Naive thymus-derived CD4-positive, alpha-beta T cell (primary cell): ENCODE measurements around the gene BBS9. TPM values are rescaled to one million over a fixed set of nuclear protein-coding genes. Genes with fewer than 3 reads are reported as not detected.

Source experiments
- ATAC-seq: fragments of 150-1000 bp; cut with Tn5 transposase; 2 replicates; pipeline ENCODE4 v1.10.0; 2021; ENCODE audit warnings: mild to moderate bottlenecking, moderate library complexity
- CTCF ChIA-PET: fragments of 350-600 bp; sonication (Branson Sonifier 250); formaldehyde crosslinking; loops from one replicate; lab custom pipeline; 2021; ENCODE audit warnings: antibody characterized with exemption; lab: Charles Lee
- POLR2A ChIA-PET: fragments of 350-600 bp; sonication (Branson Sonifier 250); formaldehyde crosslinking; loops from one replicate; lab custom pipeline; 2021; ENCODE audit warnings: antibody characterized with exemption, inconsistent platforms; lab: Charles Lee
- DNase-seq, 9 donors: peaks; one replicate each; pipeline versions ENCODE4 v3.0.0 to v3.0.0-alpha.2; 2020 to 2022; ENCODE audit warnings: mixed read lengths in 1 of 9
- H3K27ac ChIP-seq: one replicate; pipeline ENCODE4 v1.7.0; 2013; ENCODE audit warnings: mild to moderate bottlenecking, low read depth, low read length, moderate library complexity
- H3K27me3 ChIP-seq, 2 donors: one replicate each; pipeline ENCODE4 v1.7.0; 2013; ENCODE audit warnings: low read length in 2 of 2, mild to moderate bottlenecking in 2 of 2, moderate library complexity in 2 of 2; ENCODE audit not compliant: control insufficient read depth in 2 of 2, insufficient read depth in 2 of 2
- H3K36me3 ChIP-seq, 3 experiments: 1 replicate in 2 of 3; 2 replicates in 1 of 3; pipeline ENCODE4 v1.7.0; 2013; ENCODE audit warnings: low read length in 3 of 3, mild to moderate bottlenecking in 3 of 3, moderate library complexity in 1 of 3; ENCODE audit not compliant: insufficient read depth in 3 of 3, control insufficient read depth in 2 of 3
- H3K4me1 ChIP-seq, 2 donors: one replicate each; pipeline ENCODE4 v1.7.0; 2013; ENCODE audit warnings: low read length in 2 of 2, mild to moderate bottlenecking in 2 of 2, moderate library complexity in 1 of 2; ENCODE audit not compliant: control insufficient read depth in 2 of 2, insufficient read depth in 2 of 2
- H3K4me3 ChIP-seq: 2 replicates; pipeline ENCODE4 v1.7.0; 2013; ENCODE audit warnings: mild to moderate bottlenecking, low read length
- H3K9me3 ChIP-seq, 3 experiments: 1 replicate in 2 of 3; 2 replicates in 1 of 3; pipeline ENCODE4 v1.7.0; 2013; ENCODE audit warnings: low read length in 3 of 3; ENCODE audit not compliant: control insufficient read depth in 2 of 3
- H3K27ac Mint-ChIP-seq, 9 donors: one replicate each; pipeline ENCODE4 v1.8.0; 2020 to 2022; ENCODE audit warnings: mixed read lengths in 9 of 9, mild to moderate bottlenecking in 8 of 9, moderate library complexity in 5 of 9, inconsistent platforms in 2 of 9
- H3K27me3 Mint-ChIP-seq, 5 donors: one replicate each; pipeline ENCODE4 v1.8.0; 2021 to 2022; ENCODE audit warnings: mixed read lengths in 5 of 5, mild to moderate bottlenecking in 1 of 5
- H3K36me3 Mint-ChIP-seq, 5 donors: one replicate each; pipeline ENCODE4 v1.8.0; 2020 to 2022; ENCODE audit warnings: mixed read lengths in 5 of 5, mild to moderate bottlenecking in 3 of 5, inconsistent platforms in 1 of 5
- H3K4me1 Mint-ChIP-seq, 7 donors: one replicate each; pipeline ENCODE4 v1.8.0; 2020 to 2022; ENCODE audit warnings: mixed read lengths in 7 of 7, mild to moderate bottlenecking in 3 of 7, inconsistent platforms in 1 of 7
- H3K4me3 Mint-ChIP-seq, 10 donors: one replicate each; pipeline ENCODE4 v1.8.0; 2020 to 2022; ENCODE audit warnings: mild to moderate bottlenecking in 10 of 10, mixed read lengths in 10 of 10, moderate library complexity in 6 of 10, inconsistent platforms in 2 of 10
- H3K9me3 Mint-ChIP-seq, 11 donors: one replicate each; pipeline ENCODE4 v1.8.0; 2020 to 2022; ENCODE audit warnings: mixed read lengths in 11 of 11, mild to moderate bottlenecking in 4 of 11, inconsistent platforms in 1 of 11, moderate library complexity in 1 of 11
- intact Hi-C, 2 donors: fragments of 100-400 bp; cut with micrococcal nuclease; formaldehyde crosslinking; loops; one replicate each; pipeline ENCODE4 v1.15.1; 2023
- polyA plus RNA-seq, 2 donors: library from polyadenylated mRNA; unstranded; fragments of 300-500 nt; fragmentation: Illumina TruSeq; gene quantifications; one replicate each; pipeline ENCODE4 v1.2.3, GENCODE V29; 2021
- total RNA-seq, 6 experiments: library from RNA in 5 of 6; stranded (reverse) in 5 of 6; gene quantifications; 1 replicate in 5 of 6; 2 replicates in 1 of 6; pipeline ENCODE4 v1.2.3 and lab custom pipeline; 2021 to 2026

BBS9 gene
- total and polyA plus RNA-seq, 7 experiments from 2014 or later, result 11.1 to 31.0 (median 23.2) TPM

GRCh38 chr7:33642312-33642711, 512.9 kb downstream of the BBS9 start:
- no peaks in the 10 kb centered on the region for H3K27me3 Mint-ChIP-seq
- no peaks in the 10 kb centered on the region for H3K27me3 ChIP-seq
- no peak overlapping the region for H3K27ac Mint-ChIP-seq
- no peak overlapping the region for H3K4me3 ChIP-seq
- POLR2A ChIA-PET, result no interaction called here
- ATAC-seq (no peak), DNase-seq (no peak)
- CTCF ChIA-PET, result no interaction called here
- no peak overlapping the region for H3K27ac ChIP-seq
- H3K36me3 Mint-ChIP-seq, result peaks cover 0 to 81% (median 42%) of the 10 kb centered on the region in 5 donors
- no peaks in the 10 kb centered on the region for H3K4me1 ChIP-seq
- no peak overlapping the region for H3K4me3 Mint-ChIP-seq
- no peaks in the 10 kb centered on the region for H3K9me3 ChIP-seq
- peaks cover 0 to 23% (median 0%) of the 10 kb centered on the region in 7 donors for H3K4me1 Mint-ChIP-seq
- no peaks in the 10 kb centered on the region for H3K36me3 ChIP-seq
- peaks cover 0 to 2% (median 0%) of the 10 kb centered on the region in 11 donors for H3K9me3 Mint-ChIP-seq
- intact Hi-C loops, result no loop called here

- H3K4me3 Mint-ChIP-seq, result no peak overlapping the region
- POLR2A ChIA-PET, result no interaction called here
- no peak overlapping the region for H3K4me3 ChIP-seq
- no peaks in the 10 kb centered on the region for H3K27me3 Mint-ChIP-seq
- peaks cover 0 to 2% (median 0%) of the 10 kb centered on the region in 11 donors for H3K9me3 Mint-ChIP-seq
- H3K27ac ChIP-seq, result no peak overlapping the region
- CTCF ChIA-PET, result no interaction called here
- ATAC-seq (no peak), DNase-seq (no peak)
- peaks cover 0 to 85% (median 49%) of the 10 kb centered on the region in 5 donors for H3K36me3 Mint-ChIP-seq
- no peaks in the 10 kb centered on the region for H3K9me3 ChIP-seq
- peaks cover 0 to 23% (median 0%) of the 10 kb centered on the region in 7 donors for H3K4me1 Mint-ChIP-seq
- no peaks in the 10 kb centered on the region for H3K27me3 ChIP-seq
- intact Hi-C loops, result no loop called here
- no peaks in the 10 kb centered on the region for H3K36me3 ChIP-seq
- no peak overlapping the region for H3K27ac Mint-ChIP-seq
- H3K4me1 ChIP-seq, result no peaks in the 10 kb centered on the region
Measured at GRCh38 chr7:33643530-33643929, 514.2 kb downstream of the BBS9 start.

- DNase-seq, result no peak
- Histone ChIP-seq H3K27me3 (no peaks in the 10 kb centered on the region), H3K9me3 (no peaks in the 10 kb centered on the region), H3K4me1 (no peaks in the 10 kb centered on the region), H3K4me3 (no peak overlapping the region), H3K36me3 (no peaks in the 10 kb centered on the region), H3K27ac (no peak overlapping the region)
- CTCF ChIA-PET, result no interaction called here
- POLR2A ChIA-PET, result no interaction called here
- Mint-ChIP-seq H3K4me1 (peaks cover 0 to 23% (median 0%) of the 10 kb centered on the region in 7 donors), H3K36me3 (peaks cover 0 to 81% (median 45%) of the 10 kb centered on the region in 5 donors), H3K9me3 (peaks cover 0 to 2% (median 0%) of the 10 kb centered on the region in 11 donors), H3K4me3 (no peak overlapping the region), H3K27me3 (no peaks in the 10 kb centered on the region), H3K27ac (no peak overlapping the region)
- no peak for ATAC-seq
- intact Hi-C loops, result no loop called here
Measured at GRCh38 chr7:33644489-33644888, 515.1 kb downstream of the BBS9 start.

GRCh38 chr7:33645104-33645503, 515.7 kb downstream of the BBS9 start:
- Histone ChIP-seq H3K27ac (no peak overlapping the region), H3K27me3 (no peaks in the 10 kb centered on the region), H3K4me3 (no peak overlapping the region), H3K9me3 (no peaks in the 10 kb centered on the region), H3K36me3 (no peaks in the 10 kb centered on the region), H3K4me1 (no peaks in the 10 kb centered on the region)
- intact Hi-C loops, result no loop called here
- Mint-ChIP-seq H3K27ac (no peak overlapping the region), H3K4me3 (no peak overlapping the region), H3K36me3 (peaks cover 0 to 81% (median 44%) of the 10 kb centered on the region in 5 donors), H3K9me3 (peaks cover 0 to 2% (median 0%) of the 10 kb centered on the region in 11 donors), H3K4me1 (peaks cover 0 to 23% (median 0%) of the 10 kb centered on the region in 7 donors), H3K27me3 (no peaks in the 10 kb centered on the region)
- DNase-seq (no peak), ATAC-seq (no peak)
- POLR2A ChIA-PET, result no interaction called here
- CTCF ChIA-PET, result no interaction called here

GRCh38 chr7:33646166-33646565, 516.8 kb downstream of the BBS9 start:
- ChIA-PET CTCF (no interaction called here), POLR2A (no interaction called here)
- Histone ChIP-seq H3K4me1 (no peaks in the 10 kb centered on the region), H3K36me3 (no peaks in the 10 kb centered on the region), H3K4me3 (no peak overlapping the region), H3K27me3 (no peaks in the 10 kb centered on the region), H3K9me3 (no peaks in the 10 kb centered on the region), H3K27ac (no peak overlapping the region)
- no peak overlapping the region for H3K27ac Mint-ChIP-seq
- ATAC-seq (no peak), DNase-seq (no peak)
- H3K9me3 Mint-ChIP-seq, result peaks cover 0 to 2% (median 0%) of the 10 kb centered on the region in 11 donors
- peaks cover 0 to 74% (median 43%) of the 10 kb centered on the region in 5 donors for H3K36me3 Mint-ChIP-seq
- H3K4me1 Mint-ChIP-seq, result peaks cover 0 to 23% (median 0%) of the 10 kb centered on the region in 7 donors
- intact Hi-C loops, result no loop called here
- no peak overlapping the region for H3K4me3 Mint-ChIP-seq
- H3K27me3 Mint-ChIP-seq, result no peaks in the 10 kb centered on the region

- Histone ChIP-seq H3K9me3 (no peaks in the 10 kb centered on the region), H3K36me3 (no peaks in the 10 kb centered on the region), H3K4me1 (no peaks in the 10 kb centered on the region), H3K27ac (no peak overlapping the region), H3K4me3 (no peak overlapping the region), H3K27me3 (no peaks in the 10 kb centered on the region)
- no peak for DNase-seq
- Mint-ChIP-seq H3K4me1 (peaks cover 0 to 23% (median 0%) of the 10 kb centered on the region in 7 donors), H3K36me3 (peaks cover 0 to 75% (median 41%) of the 10 kb centered on the region in 5 donors), H3K9me3 (peaks cover 0 to 2% (median 0%) of the 10 kb centered on the region in 11 donors), H3K27ac (no peak overlapping the region), H3K27me3 (no peaks in the 10 kb centered on the region), H3K4me3 (no peak overlapping the region)
- ChIA-PET CTCF (no interaction called here), POLR2A (no interaction called here)
- intact Hi-C loops, result no loop called here
- ATAC-seq, result no peak
Measured at GRCh38 chr7:33646891-33647391, 517.6 kb downstream of the BBS9 start.
